HK-2 (cell line): ENCODE data around the gene IQCK.
"Not testable (repeated sequence)": the region's sequence is repeated elsewhere in the genome, so short reads cannot be mapped to it uniquely, and the experiment has no call there.

ENCODE experiments used
- DNase-seq: peaks from one replicate; pipeline ENCODE4 v3.0.0-alpha.2; 2018; ENCODE audit not compliant: unreplicated experiment

The IQCK gene

GRCh38 chr16:19757762-19758595 lies 39.9 kb downstream of the IQCK start:
- no peak for DNase-seq

- no peak for DNase-seq
Observed at GRCh38 chr16:19760356-19761060, 42.4 kb downstream of the IQCK start.

DNA sequence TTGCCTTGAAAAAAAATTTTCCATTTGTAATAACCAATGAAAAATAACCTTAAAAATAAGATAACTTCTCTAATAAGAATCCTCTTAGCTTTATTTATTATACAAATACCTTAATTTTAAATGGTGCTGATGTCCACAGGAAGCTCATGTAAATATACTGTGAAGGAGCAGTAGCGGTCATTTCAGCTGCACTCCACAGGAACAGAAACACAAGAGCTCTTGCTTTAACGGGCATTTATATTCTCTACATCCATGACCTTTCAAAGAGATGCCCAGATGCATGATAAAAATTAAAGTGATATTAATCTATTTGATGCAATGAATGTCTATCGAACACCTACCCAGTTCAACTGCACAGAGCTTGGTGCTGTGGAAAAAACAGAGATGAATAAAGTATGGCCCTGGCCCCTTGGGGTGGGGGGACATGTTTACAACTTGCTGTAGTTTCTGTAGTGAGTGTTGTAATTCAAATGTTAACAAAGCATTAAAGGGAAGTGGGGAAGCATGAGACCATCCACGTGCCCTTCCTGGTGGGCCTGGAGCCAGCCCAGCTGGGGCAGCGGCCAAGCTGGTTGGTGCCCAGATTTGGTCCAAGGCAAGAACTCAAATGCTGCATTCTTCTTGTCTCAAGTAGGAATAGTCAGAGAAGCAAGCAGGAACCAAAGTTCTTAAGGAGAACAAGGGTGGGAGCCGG lies 47.9 kb downstream of the IQCK start:
- no peak for DNase-seq

GRCh38 chr16:19766554-19766884 lies 48.4 kb downstream of the IQCK start:
- DNase-seq, result no peak

- DNase-seq, result no peak
Observed at GRCh38 chr16:19766988-19767387, 48.9 kb downstream of the IQCK start.

GRCh38 chr16:19767497-19767896 lies 49.4 kb downstream of the IQCK start:
- DNase-seq, result no peak

DNA sequence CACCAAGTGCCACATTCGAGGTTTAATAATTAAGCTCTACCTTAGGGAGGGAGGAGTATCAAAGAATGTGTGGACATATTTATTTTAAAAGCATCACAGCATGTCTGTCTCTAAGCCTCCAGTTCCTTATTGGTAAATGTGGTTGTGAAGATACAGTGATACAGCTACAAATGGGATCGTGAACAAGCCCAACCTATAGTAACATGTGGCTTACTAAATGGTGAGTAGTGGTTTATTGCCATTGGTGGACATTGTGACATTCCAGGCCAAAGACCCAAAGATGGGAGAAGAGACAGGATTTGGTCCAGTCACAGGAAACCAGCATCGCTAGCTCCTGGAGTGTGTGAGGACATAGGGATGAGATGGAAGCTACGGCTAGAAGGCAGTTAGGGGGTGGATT lies 51.2 kb downstream of the IQCK start:
- no peak for DNase-seq

- no peak for DNase-seq
Observed at GRCh38 chr16:19771040-19771439, 53.0 kb downstream of the IQCK start.

- no peak for DNase-seq
Observed at GRCh38 chr16:19771796-19772195, 53.7 kb downstream of the IQCK start.

GRCh38 chr16:19774024-19774423 lies 56.0 kb downstream of the IQCK start:
- no peak for DNase-seq

- no peak for DNase-seq
Observed at GRCh38 chr16:19776147-19776546, 58.1 kb downstream of the IQCK start.

- no peak for DNase-seq
Observed at GRCh38 chr16:19776565-19776964, 58.5 kb downstream of the IQCK start.

- no peak for DNase-seq
Observed at GRCh38 chr16:19780321-19780720, 62.2 kb downstream of the IQCK start.

GRCh38 chr16:19781226-19781625 lies 63.2 kb downstream of the IQCK start:
- DNase-seq, result no peak

DNA sequence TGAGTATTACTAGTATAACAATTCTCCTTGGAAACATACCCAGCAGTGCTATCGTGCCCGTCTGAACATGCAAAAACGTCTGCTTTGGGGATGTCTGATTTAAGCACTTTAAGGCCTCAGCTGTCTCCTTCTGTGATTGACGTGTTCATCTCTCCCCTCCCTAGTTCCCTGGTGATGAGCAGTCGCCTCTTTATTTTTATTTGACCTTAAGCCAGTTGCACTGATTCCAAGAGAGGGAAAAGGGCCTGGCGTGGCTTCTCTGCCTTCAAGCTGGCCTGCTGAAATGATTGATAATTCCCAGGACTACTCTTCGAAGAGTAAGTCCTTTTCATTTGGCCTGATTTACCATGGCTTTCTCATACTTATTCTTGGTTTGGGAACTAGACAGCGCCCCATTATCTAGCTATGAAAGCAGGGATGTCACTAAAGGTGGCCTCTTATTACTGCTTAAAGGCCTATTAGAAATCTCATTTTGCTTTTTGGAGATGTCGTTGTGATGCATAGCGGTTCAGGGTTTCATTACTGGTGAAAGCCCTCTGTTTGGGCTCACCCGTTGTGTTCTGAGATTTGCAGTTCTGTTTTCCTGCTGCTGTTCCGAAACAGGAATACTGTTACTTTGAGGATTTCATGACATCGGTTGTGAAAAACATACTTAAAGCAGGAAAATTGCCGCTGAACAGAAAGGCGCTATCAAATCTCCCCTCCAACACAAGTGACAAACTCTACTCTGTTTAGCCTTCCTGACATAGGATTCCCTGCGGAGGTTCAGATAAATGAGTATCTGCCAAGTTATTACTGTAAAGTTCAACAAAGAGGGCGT lies 65.5 kb downstream of the IQCK start:
- DNase-seq, result no peak

- no peak for DNase-seq
Observed at GRCh38 chr16:19784183-19784736, 66.2 kb downstream of the IQCK start.

DNA sequence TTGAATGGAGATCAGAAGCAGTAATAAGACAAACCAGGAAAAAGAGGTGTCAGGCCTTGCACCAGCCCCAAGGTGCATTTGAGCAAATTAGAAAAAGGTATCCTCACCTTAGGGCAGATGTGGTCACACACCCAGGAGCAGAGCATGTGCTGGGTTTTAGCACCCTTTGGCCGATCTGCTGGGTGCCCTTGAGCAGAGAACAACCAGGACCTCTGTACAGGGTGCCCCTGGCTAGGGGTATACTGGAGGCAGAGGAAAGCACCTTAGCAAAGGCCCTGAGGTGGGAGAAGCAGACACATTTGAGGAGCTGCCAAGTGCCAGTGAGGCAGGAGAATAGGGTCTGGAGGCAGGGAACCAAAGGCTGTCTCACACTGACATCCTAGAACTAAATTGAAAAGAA lies 67.0 kb downstream of the IQCK start:
- no peak for DNase-seq

- DNase-seq, result no peak
Observed at GRCh38 chr16:19785512-19786130, 67.5 kb downstream of the IQCK start.

- not testable (repeated sequence) for DNase-seq
Observed at GRCh38 chr16:19801369-19801768, 83.3 kb downstream of the IQCK start.

- DNase-seq, result not testable (repeated sequence)
Observed at GRCh38 chr16:19801824-19802223, 83.8 kb downstream of the IQCK start.

- no peak for DNase-seq
Observed at GRCh38 chr16:19802612-19803011, 84.5 kb downstream of the IQCK start.
